ENCODE measurements around the gene PRRC2A. TPM values are rescaled to one million over a fixed set of nuclear protein-coding genes. Genes with fewer than 3 reads are reported as not detected.

The PRRC2A gene
- total RNA-seq, 1 donor from 2014 or later = 290 TPM

DNA sequence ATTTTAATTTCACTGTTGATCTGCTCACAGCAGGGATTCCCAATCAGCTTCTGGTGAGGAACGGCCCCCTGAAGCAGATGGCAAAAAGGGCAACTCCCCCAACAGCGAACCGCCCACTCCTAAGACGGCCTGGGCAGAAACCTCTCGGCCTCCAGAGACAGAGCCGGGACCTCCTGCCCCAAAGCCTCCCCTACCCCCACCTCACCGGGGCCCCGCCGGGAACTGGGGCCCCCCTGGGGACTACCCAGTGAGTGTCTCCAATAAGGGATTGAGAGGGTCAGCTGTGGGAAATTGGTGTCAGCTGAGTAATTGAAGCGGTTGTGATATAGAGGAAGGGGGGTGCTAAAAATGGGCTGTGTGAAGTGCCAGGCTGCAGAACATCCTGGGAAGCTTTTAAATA lies 6.4 kb downstream of the PRRC2A start:
- Mint-ChIP-seq H3K4me3 (no peak overlapping the region), H3K27me3 (ENCODE audit: low read depth) (no peaks in the 10 kb centered on the region), H3K27ac (no peak overlapping the region), H3K9me3 (no peaks in the 10 kb centered on the region), H3K36me3 (peaks cover 54% of the 10 kb centered on the region), H3K4me1 (peaks cover 16% of the 10 kb centered on the region)
- no peak for DNase-seq (ENCODE audit: low spot score in 2 of 2, unreplicated experiment in 2 of 2)
- TF ChIP-seq, protein P1, sequence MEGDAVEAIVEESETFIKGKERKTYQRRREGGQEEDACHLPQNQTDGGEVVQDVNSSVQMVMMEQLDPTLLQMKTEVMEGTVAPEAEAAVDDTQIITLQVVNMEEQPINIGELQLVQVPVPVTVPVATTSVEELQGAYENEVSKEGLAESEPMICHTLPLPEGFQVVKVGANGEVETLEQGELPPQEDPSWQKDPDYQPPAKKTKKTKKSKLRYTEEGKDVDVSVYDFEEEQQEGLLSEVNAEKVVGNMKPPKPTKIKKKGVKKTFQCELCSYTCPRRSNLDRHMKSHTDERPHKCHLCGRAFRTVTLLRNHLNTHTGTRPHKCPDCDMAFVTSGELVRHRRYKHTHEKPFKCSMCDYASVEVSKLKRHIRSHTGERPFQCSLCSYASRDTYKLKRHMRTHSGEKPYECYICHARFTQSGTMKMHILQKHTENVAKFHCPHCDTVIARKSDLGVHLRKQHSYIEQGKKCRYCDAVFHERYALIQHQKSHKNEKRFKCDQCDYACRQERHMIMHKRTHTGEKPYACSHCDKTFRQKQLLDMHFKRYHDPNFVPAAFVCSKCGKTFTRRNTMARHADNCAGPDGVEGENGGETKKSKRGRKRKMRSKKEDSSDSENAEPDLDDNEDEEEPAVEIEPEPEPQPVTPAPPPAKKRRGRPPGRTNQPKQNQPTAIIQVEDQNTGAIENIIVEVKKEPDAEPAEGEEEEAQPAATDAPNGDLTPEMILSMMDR (IDR thresholded peaks at IDR 0.05; ENCODE audit: unreplicated experiment) = no peak

DNA sequence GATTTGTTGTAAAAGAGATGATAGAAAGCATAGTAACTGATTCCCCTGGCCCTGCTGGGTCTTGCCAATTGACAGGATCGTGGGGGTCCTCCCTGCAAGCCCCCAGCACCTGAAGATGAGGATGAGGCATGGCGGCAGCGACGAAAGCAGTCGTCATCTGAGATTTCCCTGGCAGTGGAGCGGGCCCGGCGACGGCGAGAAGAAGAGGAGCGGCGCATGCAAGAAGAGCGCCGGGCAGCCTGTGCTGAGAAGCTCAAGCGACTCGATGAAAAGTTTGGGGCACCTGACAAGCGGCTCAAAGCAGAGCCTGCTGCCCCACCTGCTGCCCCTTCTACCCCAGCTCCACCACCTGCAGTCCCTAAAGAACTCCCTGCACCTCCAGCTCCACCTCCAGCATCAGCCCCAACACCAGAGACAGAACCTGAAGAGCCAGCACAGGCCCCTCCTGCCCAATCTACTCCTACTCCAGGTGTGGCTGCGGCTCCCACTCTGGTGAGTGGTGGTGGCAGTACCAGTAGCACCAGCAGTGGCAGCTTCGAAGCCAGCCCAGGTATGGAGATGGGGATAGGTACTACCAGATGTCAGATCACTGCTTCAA lies 7.3 kb downstream of the PRRC2A start:
- H3K36me3 Mint-ChIP-seq = peaks cover 53% of the 10 kb centered on the region

DNA sequence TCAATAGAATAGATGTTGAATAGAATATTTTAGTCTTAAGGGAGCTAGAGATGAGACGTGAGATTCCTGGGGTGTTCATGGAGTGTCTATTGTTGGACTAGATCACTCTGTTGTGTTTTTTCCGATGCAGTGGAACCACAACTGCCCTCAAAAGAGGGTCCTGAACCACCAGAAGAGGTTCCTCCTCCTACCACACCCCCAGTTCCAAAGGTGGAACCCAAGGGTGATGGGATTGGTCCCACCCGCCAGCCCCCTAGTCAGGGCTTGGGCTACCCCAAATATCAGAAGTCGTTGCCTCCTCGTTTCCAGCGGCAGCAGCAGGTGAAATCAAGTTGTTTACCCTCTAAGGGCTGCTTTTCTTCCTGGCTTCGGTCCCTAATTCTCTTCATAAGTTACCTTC lies 8.5 kb downstream of the PRRC2A start:
- H3K27ac Mint-ChIP-seq = no peak overlapping the region
- DNase-seq (ENCODE audit: low spot score in 2 of 2, unreplicated experiment in 2 of 2) = no peak
- TF ChIP-seq, protein P1 (IDR thresholded peaks at IDR 0.05; ENCODE audit: unreplicated experiment) = no peak
- peaks cover 52% of the 10 kb centered on the region for H3K36me3 Mint-ChIP-seq
- no peaks in the 10 kb centered on the region for H3K27me3 Mint-ChIP-seq (ENCODE audit: low read depth)
- no peak overlapping the region for H3K4me3 Mint-ChIP-seq
- no peaks in the 10 kb centered on the region for H3K4me1 Mint-ChIP-seq
- H3K9me3 Mint-ChIP-seq = no peaks in the 10 kb centered on the region

More for the DNA sequence above, 7.3 kb downstream of the PRRC2A start:
- H3K27me3 Mint-ChIP-seq (ENCODE audit: low read depth) = no peaks in the 10 kb centered on the region
- H3K4me3 Mint-ChIP-seq = no peak overlapping the region
- H3K4me1 Mint-ChIP-seq = peaks cover 7% of the 10 kb centered on the region
- TF ChIP-seq, protein P1 (IDR thresholded peaks at IDR 0.05; ENCODE audit: unreplicated experiment) = no peak
- DNase-seq (ENCODE audit: low spot score in 2 of 2, unreplicated experiment in 2 of 2) = no peak
- no peak overlapping the region for H3K27ac Mint-ChIP-seq
- H3K9me3 Mint-ChIP-seq = no peaks in the 10 kb centered on the region

DNA sequence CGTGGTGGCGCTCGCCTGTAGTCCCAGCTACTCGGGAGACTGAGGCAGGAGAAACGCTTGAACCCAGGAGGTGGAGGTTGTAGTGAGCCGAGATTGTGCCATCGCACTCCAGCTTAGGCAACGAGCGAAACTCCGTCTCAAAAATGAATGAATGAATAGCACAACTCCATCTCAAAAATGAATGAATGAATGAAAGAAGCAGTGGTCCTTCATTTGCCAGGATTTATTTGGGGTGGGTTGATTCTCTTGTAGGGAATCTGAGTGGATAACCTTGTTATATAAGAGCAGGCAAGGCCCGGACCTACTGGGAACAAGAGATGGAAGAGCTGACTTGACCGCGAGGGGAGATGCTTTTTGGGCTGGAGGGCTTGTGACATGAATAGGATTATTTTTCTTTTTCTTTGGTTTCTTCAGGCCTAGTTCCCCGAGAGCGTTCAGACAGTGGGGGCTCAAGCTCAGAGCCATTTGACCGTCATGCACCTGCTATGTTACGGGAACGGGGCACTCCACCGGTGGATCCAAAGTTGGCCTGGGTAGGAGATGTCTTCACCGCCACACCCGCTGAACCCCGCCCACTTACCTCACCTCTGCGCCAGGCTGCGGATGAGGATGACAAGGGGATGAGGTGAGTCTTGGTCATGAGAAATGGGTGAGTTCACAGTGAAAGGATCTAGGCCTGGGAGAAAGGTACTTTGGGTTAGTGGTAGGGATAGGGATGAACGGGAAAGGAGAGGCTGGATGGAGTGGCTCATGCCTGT lies 9.8 kb downstream of the PRRC2A start:
- TF ChIP-seq, protein P1 (IDR thresholded peaks at IDR 0.05; ENCODE audit: unreplicated experiment) = no peak
- no peak for DNase-seq (ENCODE audit: low spot score in 2 of 2, unreplicated experiment in 2 of 2)
- H3K27me3 Mint-ChIP-seq (ENCODE audit: low read depth) = no peaks in the 10 kb centered on the region
- H3K4me1 Mint-ChIP-seq = no peaks in the 10 kb centered on the region
- no peak overlapping the region for H3K4me3 Mint-ChIP-seq
- peaks cover 51% of the 10 kb centered on the region for H3K36me3 Mint-ChIP-seq
- H3K9me3 Mint-ChIP-seq = no peaks in the 10 kb centered on the region
- H3K27ac Mint-ChIP-seq = no peak overlapping the region

DNA sequence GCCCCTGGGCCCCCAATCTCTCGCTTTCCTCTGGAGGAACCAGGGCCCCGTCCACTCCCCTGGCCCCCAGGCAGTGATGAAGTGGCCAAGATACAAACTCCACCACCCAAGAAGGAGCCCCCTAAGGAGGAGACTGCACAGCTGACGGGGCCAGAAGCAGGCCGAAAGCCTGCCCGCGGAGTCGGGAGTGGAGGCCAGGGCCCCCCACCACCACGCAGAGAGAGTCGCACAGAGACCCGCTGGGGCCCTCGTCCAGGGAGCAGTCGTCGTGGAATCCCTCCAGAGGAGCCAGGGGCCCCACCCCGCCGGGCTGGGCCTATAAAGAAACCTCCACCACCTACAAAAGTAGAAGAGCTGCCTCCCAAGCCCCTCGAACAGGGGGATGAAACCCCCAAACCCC lies 10.7 kb downstream of the PRRC2A start:
- Mint-ChIP-seq H3K9me3 (no peaks in the 10 kb centered on the region), H3K27me3 (ENCODE audit: low read depth) (no peaks in the 10 kb centered on the region), H3K4me1 (no peaks in the 10 kb centered on the region), H3K4me3 (no peak overlapping the region), H3K27ac (no peak overlapping the region), H3K36me3 (peaks cover 49% of the 10 kb centered on the region)
- DNase-seq (ENCODE audit: low spot score in 2 of 2, unreplicated experiment in 2 of 2) = no peak
- TF ChIP-seq, protein P1 (IDR thresholded peaks at IDR 0.05; ENCODE audit: unreplicated experiment) = no peak
